Thyroid gland (tissue), 4 donors: ENCODE measurements around the gene FADS1. TPM values are rescaled to one million over a fixed set of nuclear protein-coding genes. Genes with fewer than 3 reads are reported as not detected.

ENCODE experiments used
- DNase-seq, 2 donors: peaks; one replicate each; pipeline ENCODE4 v3.0.0-alpha.2; 2019
- H3K27ac ChIP-seq, 3 donors: fragments of 200-600 bp; sonication (generic); 1 replicate in 2 of 3; 2 replicates in 1 of 3; pipeline ENCODE4 v1.5.1; 2016 to 2019; ENCODE audit warnings: mild to moderate bottlenecking in 1 of 3, moderate library complexity in 1 of 3
- H3K27me3 ChIP-seq: fragments of 200-600 bp; sonication (generic); one replicate; pipeline ENCODE4 v1.5.1; 2019
- H3K36me3 ChIP-seq, 2 donors: fragments of 200-600 bp; sonication (generic); one replicate each; pipeline ENCODE4 v1.5.1; 2016 to 2019
- H3K4me1 ChIP-seq, 2 donors: fragments of 200-600 bp; sonication (generic); one replicate each; pipeline ENCODE4 v1.5.1; 2017 to 2019
- H3K4me3 ChIP-seq, 3 donors: fragments of 200-600 bp; sonication (generic); replicated peaks in 1 of 3; 1 replicate in 2 of 3; 2 replicates in 1 of 3; pipeline ENCODE4 v1.5.1; 2016; ENCODE audit warnings: mild to moderate bottlenecking in 1 of 3
- H3K9me3 ChIP-seq: fragments of 200-600 bp; sonication (generic); one replicate; pipeline ENCODE4 v1.5.1; 2017
- POLR2A ChIP-seq, 2 donors: fragments of 450-650 bp; IDR thresholded peaks; one replicate each; pipeline ENCODE4 v1.6.1; 2017; ENCODE audit warnings: antibody characterized with exemption in 2 of 2, mild to moderate bottlenecking in 2 of 2, moderate library complexity in 1 of 2
- whole genome bisulfite sequencing, 2 donors: methylation state at CpG; one replicate each; pipeline ENCODE4 v1.1.5; 2017; 5-methylcytosine and 5-hydroxymethylcytosine counted together
- intact Hi-C: fragments of 100-400 bp; cut with DNase I; formaldehyde crosslinking; loops from one replicate; pipeline ENCODE4 v1.15.1; 2023
- microRNA counts, 2 donors: library from miRNA; unstranded; fragments of <30 nt; microRNA quantifications; one replicate each; lab custom pipeline; 2016 to 2017
- total RNA-seq, 4 donors: library from RNA; depleted of rRNA; stranded (reverse); fragments of >200 nt; gene quantifications; one replicate each; pipeline ENCODE4 v1.2.3, GENCODE V29; 2016
- TF ChIP-seq, protein P1 (sequence below), 6 experiments: fragments of 200-600 bp in 3 of 6; fragments of 450-650 bp in 3 of 6; sonication (generic) in 3 of 6; IDR thresholded peaks; one replicate each; pipeline ENCODE4 v1.5.1; 2016 to 2019; ENCODE audit warnings: antibody characterized with exemption in 6 of 6, mild to moderate bottlenecking in 2 of 6, inconsistent platforms in 1 of 6, moderate library complexity in 1 of 6

Gene FADS1
- total RNA-seq, 4 donors from 2014 or later, result 6.8 to 17.3 (median 13.9) TPM

DNA sequence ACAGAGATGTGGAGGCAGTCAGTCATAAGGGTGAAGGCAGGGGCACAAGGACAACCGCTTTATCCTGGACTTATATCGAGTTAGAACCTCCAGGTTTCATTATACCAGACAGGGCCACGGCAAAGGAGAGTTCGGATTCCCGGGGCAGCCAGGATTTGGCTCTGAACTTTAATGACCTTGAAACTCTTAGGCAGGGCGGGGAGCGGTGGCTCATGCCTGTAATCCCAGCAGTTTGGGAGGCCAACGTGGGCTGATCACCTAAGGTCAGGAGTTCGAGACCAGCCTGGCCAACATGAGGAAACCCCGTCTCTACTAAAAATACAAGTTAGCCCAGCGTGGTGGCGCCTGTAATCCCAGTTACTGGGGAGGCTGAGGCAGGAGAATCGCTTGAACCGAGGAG lies 65.4 kb downstream of the FADS1 start:
- H3K9me3 ChIP-seq, result no peaks in the 10 kb centered on the region
- 84 to 87% methylated on average over 14 of the region's 14 CpGs for WGBS, 2 donors
- no peak overlapping the region for H3K27ac ChIP-seq
- intact Hi-C loops, result no loop called here
- TF ChIP-seq, protein P1, sequence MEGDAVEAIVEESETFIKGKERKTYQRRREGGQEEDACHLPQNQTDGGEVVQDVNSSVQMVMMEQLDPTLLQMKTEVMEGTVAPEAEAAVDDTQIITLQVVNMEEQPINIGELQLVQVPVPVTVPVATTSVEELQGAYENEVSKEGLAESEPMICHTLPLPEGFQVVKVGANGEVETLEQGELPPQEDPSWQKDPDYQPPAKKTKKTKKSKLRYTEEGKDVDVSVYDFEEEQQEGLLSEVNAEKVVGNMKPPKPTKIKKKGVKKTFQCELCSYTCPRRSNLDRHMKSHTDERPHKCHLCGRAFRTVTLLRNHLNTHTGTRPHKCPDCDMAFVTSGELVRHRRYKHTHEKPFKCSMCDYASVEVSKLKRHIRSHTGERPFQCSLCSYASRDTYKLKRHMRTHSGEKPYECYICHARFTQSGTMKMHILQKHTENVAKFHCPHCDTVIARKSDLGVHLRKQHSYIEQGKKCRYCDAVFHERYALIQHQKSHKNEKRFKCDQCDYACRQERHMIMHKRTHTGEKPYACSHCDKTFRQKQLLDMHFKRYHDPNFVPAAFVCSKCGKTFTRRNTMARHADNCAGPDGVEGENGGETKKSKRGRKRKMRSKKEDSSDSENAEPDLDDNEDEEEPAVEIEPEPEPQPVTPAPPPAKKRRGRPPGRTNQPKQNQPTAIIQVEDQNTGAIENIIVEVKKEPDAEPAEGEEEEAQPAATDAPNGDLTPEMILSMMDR (IDR thresholded peaks at IDR 0.05), result no peak
- no peak for TF ChIP-seq POLR2A (IDR thresholded peaks at IDR 0.05)
- no peaks in the 10 kb centered on the region for H3K27me3 ChIP-seq
- H3K36me3 ChIP-seq, result no peaks in the 10 kb centered on the region
- no peak for DNase-seq
- H3K4me3 ChIP-seq, result no peak overlapping the region
- peaks cover 5 to 14% of the 10 kb centered on the region in 2 donors for H3K4me1 ChIP-seq

- no peaks in the 10 kb centered on the region for H3K9me3 ChIP-seq
- H3K4me1 ChIP-seq, result peaks cover 5 to 14% of the 10 kb centered on the region in 2 donors
- no peak overlapping the region for H3K4me3 ChIP-seq
- H3K36me3 ChIP-seq, result no peaks in the 10 kb centered on the region
- DNase-seq, result no peak
- 95 to 97% methylated on average over 5 of the region's 5 CpGs for WGBS, 2 donors
- H3K27me3 ChIP-seq, result no peaks in the 10 kb centered on the region
- intact Hi-C loops, result no loop called here
- H3K27ac ChIP-seq, result no peak overlapping the region
- TF ChIP-seq, protein P1 (IDR thresholded peaks at IDR 0.05), result no peak
- no peak for TF ChIP-seq POLR2A (IDR thresholded peaks at IDR 0.05)
Observed at GRCh38 chr11:61750631-61751273, 66.1 kb downstream of the FADS1 start.

MicroRNAs encoded within 50 kb of the gene (microRNA counts, 767-probe panel; counts per million panel counts)
- microRNA hsa-miR-1908 (lab: Ali Mortazavi, UCI), result 0 counts per million in 2 donors
- microRNA hsa-miR-611 (lab: Ali Mortazavi, UCI), result 0 counts per million in 2 donors

Other genes with a start within 250 kb of the FADS1 start
- gene SYT7, start 235.9 kb downstream of the FADS1 start, total RNA-seq, result 10 to 100 TPM in 2 of 4 donors, 1 to 10 TPM in 2; 5.2 to 12.6 (median 8.8) TPM
- 1 to 10 TPM; 1.7 to 2.8 (median 1.9) TPM for gene DAGLA, start 136.6 kb downstream of the FADS1 start, total RNA-seq
- under 1 TPM in 3 of 4 donors, not detected in 1; 0.11 to 0.83 (median 0.27) TPM for gene MYRF, start 64.4 kb downstream of the FADS1 start, total RNA-seq
- gene TMEM258, start 24.4 kb downstream of the FADS1 start, total RNA-seq, result 10 to 100 TPM; 28.0 to 57.9 (median 48.1) TPM
- gene FEN1, start 24.1 kb downstream of the FADS1 start, total RNA-seq, result 1 to 10 TPM; 4.1 to 6.3 (median 5.2) TPM
- gene FADS2, start 11.3 kb upstream of the FADS1 start, total RNA-seq, result 1 to 10 TPM; 2.8 to 9.3 (median 7.0) TPM
- 10 to 100 TPM; 25.2 to 37.6 (median 31.2) TPM for gene FADS3, start 74.5 kb upstream of the FADS1 start, total RNA-seq
- 10 to 100 TPM in 3 of 4 donors, 1 to 10 TPM in 1; 6.5 to 27.7 (median 15.2) TPM for gene RAB3IL1, start 100.6 kb upstream of the FADS1 start, total RNA-seq
- 1 to 10 TPM in 3 of 4 donors, under 1 TPM in 1; 0.67 to 3.3 (median 1.9) TPM for gene BEST1, start 133.3 kb upstream of the FADS1 start, total RNA-seq
- 1,000 to 10,000 TPM; 2,377 to 4,120 (median 2,918) TPM for gene FTH1, start 150.6 kb upstream of the FADS1 start, total RNA-seq